Endodermal cell (in vitro differentiated cells): ENCODE data around the gene LZTS2. TPM values are rescaled to one million over a fixed set of nuclear protein-coding genes. Genes with fewer than 3 reads are reported as not detected.

Source experiments
- DNase-seq: peaks from one replicate; pipeline ENCODE4 v3.0.0-alpha.2; 2017
- H3K27ac ChIP-seq: 2 replicates; pipeline ENCODE4 v1.5.1; 2013; ENCODE audit warnings: mild to moderate bottlenecking, low read depth, low read length, moderate library complexity
- H3K27me3 ChIP-seq: 2 replicates; pipeline ENCODE4 v1.6.1; 2013; ENCODE audit warnings: mild to moderate bottlenecking, low read length, moderate library complexity; ENCODE audit not compliant: insufficient read depth, control insufficient read depth, poor library complexity, severe bottlenecking
- H3K36me3 ChIP-seq: 2 replicates; pipeline ENCODE4 v1.7.0; 2013; ENCODE audit warnings: mild to moderate bottlenecking, low read length, moderate library complexity; ENCODE audit not compliant: control insufficient read depth, insufficient read depth
- H3K4me1 ChIP-seq: one replicate; pipeline ENCODE4 v1.7.0; 2013; ENCODE audit warnings: low read length; ENCODE audit not compliant: control insufficient read depth, insufficient read depth
- H3K4me3 ChIP-seq: 2 replicates; pipeline ENCODE4 v1.5.1; 2013; ENCODE audit warnings: mild to moderate bottlenecking, low read length, moderate library complexity
- H3K9ac ChIP-seq: 2 replicates; pipeline ENCODE4 v1.6.1; 2013; ENCODE audit warnings: mild to moderate bottlenecking, low read length, moderate library complexity; ENCODE audit not compliant: poor library complexity, severe bottlenecking; ENCODE audit errors: extremely low read depth
- H3K9me3 ChIP-seq: 2 replicates; pipeline ENCODE4 v1.6.1; 2013; ENCODE audit warnings: mild to moderate bottlenecking, low read length, moderate library complexity; ENCODE audit not compliant: control insufficient read depth
- H3K27ac Mint-ChIP-seq: 2 replicates; pipeline ENCODE4 v1.8.0; 2020; ENCODE audit warnings: mixed read lengths
- H3K27me3 Mint-ChIP-seq: 2 replicates; pipeline ENCODE4 v1.8.0; 2021; ENCODE audit warnings: mild to moderate bottlenecking, mixed read lengths; ENCODE audit not compliant: insufficient read depth
- H3K36me3 Mint-ChIP-seq: 2 replicates; pipeline ENCODE4 v1.8.0; 2020; ENCODE audit warnings: low read depth, mixed read lengths
- H3K4me1 Mint-ChIP-seq: 2 replicates; pipeline ENCODE4 v1.8.0; 2020; ENCODE audit warnings: mixed read lengths
- H3K4me3 Mint-ChIP-seq: 2 replicates; pipeline ENCODE4 v1.8.0; 2020; ENCODE audit warnings: mild to moderate bottlenecking, moderate library complexity, mixed read lengths
- H3K9me3 Mint-ChIP-seq: 2 replicates; pipeline ENCODE4 v1.8.0; 2020; ENCODE audit warnings: mild to moderate bottlenecking, mixed read lengths
- CTCF ChIP-seq: fragments of 200-600 bp; sonication (generic); conservative IDR thresholded peaks from 2 replicates; pipeline ENCODE4 v1.5.0; 2021; ENCODE audit warnings: antibody characterized with exemption, mild to moderate bottlenecking
- WGBS, 2 experiments: methylation state at CpG; one replicate each; pipeline versions ENCODE4 v1.1.5 to v1.1.7; 2013; ENCODE audit warnings: missing lambda C conversion rate in 2 of 2, mixed read lengths in 1 of 2; ENCODE audit not compliant: insufficient coverage in 1 of 2, insufficient read length in 1 of 2; 5-methylcytosine and 5-hydroxymethylcytosine counted together
- total RNA-seq, 2 donors: library from RNA; stranded (reverse); fragmentation: NEBNext Ultra II Directional in 1 of 2; extraction: Animal tissue kit (Norgen Biotek cat#: 25700) in 1 of 2; gene quantifications; 2 replicates in 1 of 2; 3 replicates in 1 of 2; pipeline ENCODE4 v1.2.1, GENCODE V29; 2021

The LZTS2 gene
- total RNA-seq, 2 donors from 2014 or later = 76.8 to 85.9 TPM

GRCh38 chr10:100983868-100984671, 15.5 kb upstream of the LZTS2 start:
- Histone ChIP-seq H3K9ac (no peak overlapping the region), H3K4me3 (no peak overlapping the region), H3K27ac (no peak overlapping the region), H3K9me3 (no peaks in the 10 kb centered on the region), H3K36me3 (peaks cover 35% of the 10 kb centered on the region), H3K4me1 (no peaks in the 10 kb centered on the region), H3K27me3 (no peaks in the 10 kb centered on the region)
- 93 to 100% methylated on average over 4 to 12 of the region's 13 CpGs for whole genome bisulfite sequencing, 2 experiments
- Mint-ChIP-seq H3K4me3 (no peak overlapping the region), H3K27ac (no peak overlapping the region), H3K9me3 (no peaks in the 10 kb centered on the region), H3K36me3 (peaks cover 34% of the 10 kb centered on the region), H3K27me3 (no peaks in the 10 kb centered on the region), H3K4me1 (peaks cover 9% of the 10 kb centered on the region)
- DNase-seq = no peak
- no peak for TF ChIP-seq CTCF

- no peak overlapping the region for H3K9ac ChIP-seq
- Mint-ChIP-seq H3K27ac (no peak overlapping the region), H3K27me3 (no peaks in the 10 kb centered on the region)
These were observed 14.9 kb upstream of the LZTS2 start for GRCh38 chr10:100984672-100985177.

GRCh38 chr10:100985336-100985735, 14.3 kb upstream of the LZTS2 start:
- H3K4me3 ChIP-seq = peak overlapping the region; percentile 92
- H3K27me3 ChIP-seq = no peaks in the 10 kb centered on the region
- 75 to 87% methylated on average over 2 to 5 of the region's 5 CpGs for WGBS, 2 experiments
- DNase-seq = no peak
- H3K9me3 Mint-ChIP-seq = no peaks in the 10 kb centered on the region
- H3K27ac ChIP-seq = no peak overlapping the region
- H3K9me3 ChIP-seq = no peaks in the 10 kb centered on the region
- peaks cover 9% of the 10 kb centered on the region for H3K4me1 Mint-ChIP-seq
- H3K4me1 ChIP-seq = no peaks in the 10 kb centered on the region
- H3K36me3 Mint-ChIP-seq = peaks cover 36% of the 10 kb centered on the region
- H3K36me3 ChIP-seq = peaks cover 37% of the 10 kb centered on the region
- no peaks in the 10 kb centered on the region for H3K27me3 Mint-ChIP-seq
- TF ChIP-seq CTCF = no peak
- H3K9ac ChIP-seq = no peak overlapping the region
- no peak overlapping the region for H3K27ac Mint-ChIP-seq
- H3K4me3 Mint-ChIP-seq = peak overlapping the region; percentile 93

More at GRCh38 chr10:100984672-100985177, 14.9 kb upstream of the LZTS2 start:
- no peaks in the 10 kb centered on the region for H3K27me3 ChIP-seq
- 92 to 100% methylated on average over 2 of the region's 2 CpGs for WGBS, 2 experiments
- DNase-seq = no peak
- Mint-ChIP-seq H3K36me3 (peaks cover 38% of the 10 kb centered on the region), H3K4me3 (no peak overlapping the region), H3K9me3 (no peaks in the 10 kb centered on the region), H3K4me1 (peaks cover 9% of the 10 kb centered on the region)
- no peaks in the 10 kb centered on the region for H3K4me1 ChIP-seq
- no peak overlapping the region for H3K4me3 ChIP-seq
- H3K9me3 ChIP-seq = no peaks in the 10 kb centered on the region
- H3K36me3 ChIP-seq = peaks cover 38% of the 10 kb centered on the region
- TF ChIP-seq CTCF = no peak
- no peak overlapping the region for H3K27ac ChIP-seq
